Measurements from ENCODE around the gene PRDX5. TPM values are rescaled to one million over a fixed set of nuclear protein-coding genes. Genes with fewer than 3 reads are reported as not detected.

The PRDX5 gene
- total RNA-seq, 1 experiment from 2014 or later: 228 TPM

GRCh38 chr11:64330888-64331287 lies 13.0 kb downstream of the PRDX5 start:
- no peaks in the 10 kb centered on the region for H3K9me3 Mint-ChIP-seq
- Histone ChIP-seq H4K8ac (replicated peaks; ENCODE audit: insufficient read length, low read depth, low read length) (no peak overlapping the region), H3K9ac (ENCODE audit: extremely low read depth, insufficient read length, low read length) (no peak overlapping the region), H3K56ac (ENCODE audit: insufficient read length, low read depth, low read length) (no peak overlapping the region), H3K23ac (ENCODE audit: insufficient read length, low read depth, low read length) (no peak overlapping the region), H2BK15ac (ENCODE audit: low read depth, low read length) (no peak overlapping the region), H4K5ac (ENCODE audit: insufficient read length, low read depth, low read length) (no peak overlapping the region), H4K91ac (ENCODE audit: insufficient read length, low read depth, low read length) (no peak overlapping the region), H2BK20ac (ENCODE audit: low read depth, low read length, poor library complexity, severe bottlenecking) (no peak overlapping the region), H3K4me1 (ENCODE audit: insufficient read depth, low read length) (peaks cover 2% of the 10 kb centered on the region; the same call in 1 of the 2 replicates), H2BK120ac (ENCODE audit: low read depth, low read length, poor library complexity, severe bottlenecking) (no peak overlapping the region), H2BK5ac (ENCODE audit: insufficient read length, low read length) (no peak overlapping the region), H3K79me1 (ENCODE audit: insufficient read depth, low read depth, low read length, poor library complexity, severe bottlenecking) (no peaks in the 10 kb centered on the region), H3K23me2 (ENCODE audit: insufficient read length, low read depth, low read length, poor library complexity, severe bottlenecking) (no peaks in the 10 kb centered on the region), H2AFZ (ENCODE audit: low read length) (no peak overlapping the region), H3K27ac (ENCODE audit: insufficient read length, low read depth, low read length) (no peak overlapping the region), H3K79me2 (ENCODE audit: insufficient read depth, low read length) (no peaks in the 10 kb centered on the region), H3K4me2 (ENCODE audit: insufficient read depth, insufficient read length, low read length) (no peak overlapping the region), H3K14ac (ENCODE audit: insufficient read depth, low read length) (no peak overlapping the region), H4K20me1 (ENCODE audit: control insufficient read depth, insufficient read depth, insufficient read length) (no peaks in the 10 kb centered on the region), H3K4ac (ENCODE audit: low read depth, low read length) (no peak overlapping the region), H3K9me3 (ENCODE audit: control insufficient read depth, low read depth, low read length) (no peaks in the 10 kb centered on the region), H2BK12ac (ENCODE audit: insufficient read length, low read depth, low read length) (no peak overlapping the region), H3K27me3 (ENCODE audit: insufficient read depth, low read length) (no peaks in the 10 kb centered on the region), H2AK5ac (ENCODE audit: insufficient read length, low read length) (no peak overlapping the region), H3K18ac (ENCODE audit: insufficient read length, low read depth, low read length) (no peak overlapping the region), H3T11ph (ENCODE audit: low read length) (no peak overlapping the region)
- H3K36me3 Mint-ChIP-seq (ENCODE audit: insufficient read depth in 1 of 3, low read depth in 3 of 3): no peaks in the 10 kb centered on the region
- H3K4me1 Mint-ChIP-seq: peaks cover 12 to 15% of the 10 kb centered on the region in 2 experiments
- no CpG with 5 or more reads among the region's 11 CpGs for WGBS (ENCODE audit: extremely low coverage, insufficient read length, low lambda C conversion rate)
- peak overlapping the region in 2 of 3 experiments; percentile 61; a peak in 1 of 7 replicates for H3K27ac Mint-ChIP-seq
- no peak for TF ChIP-seq CTCF (conservative IDR thresholded peaks at IDR 0.05)
- peak overlapping the region in 1 of 2 experiments; percentile 60; a peak in 1 of 5 replicates for H3K4me3 Mint-ChIP-seq
- H3K27me3 Mint-ChIP-seq (ENCODE audit: low read depth): peaks cover 5% of the 10 kb centered on the region
- no peak for DNase-seq
